ENCODE data around the gene ATRN. TPM values are rescaled to one million over a fixed set of nuclear protein-coding genes. Genes with fewer than 3 reads are reported as not detected.

Gene ATRN
- total and polyA plus RNA-seq, 2 of the 8 experiments (the other 6 are each of a cell fraction or from before 2014, with no cell fraction given): 12.0 to 17.4 TPM

DNA sequence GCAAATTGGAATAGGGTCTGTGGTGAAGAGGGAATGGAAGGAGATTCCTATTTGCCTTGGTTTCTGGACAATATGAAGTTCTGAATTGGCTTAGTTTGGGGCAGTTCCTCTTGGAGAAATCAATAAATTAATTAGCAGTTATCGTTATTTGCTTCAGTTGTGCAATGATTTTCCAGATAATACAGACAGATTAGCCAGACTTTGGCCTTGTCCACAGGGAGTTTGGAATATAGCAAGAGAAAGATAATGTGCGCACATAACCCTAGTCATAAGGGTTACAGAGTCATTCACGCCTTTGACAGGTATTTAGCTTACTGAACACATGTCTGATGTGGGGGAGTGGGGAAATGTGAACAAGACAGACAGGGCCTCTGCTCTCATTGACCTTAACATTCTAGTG, 1.3 kb downstream of the ATRN start:
- Histone ChIP-seq H2AK5ac (ENCODE audit: low read depth, low read length) (no peak overlapping the region), H2AFZ (ENCODE audit: low read length) (no peak overlapping the region), H3K4me2 (ENCODE audit: insufficient read depth in 1 of 2, low read depth in 2 of 2, low read length in 2 of 2) (peak overlapping the region; percentile 84 to 100), H3K23ac (ENCODE audit: insufficient read length) (no peak overlapping the region), H2BK20ac (ENCODE audit: low read length) (no peak overlapping the region), H2BK12ac (ENCODE audit: low read depth, low read length) (no peak overlapping the region), H3K56ac (replicated peaks; ENCODE audit: insufficient read length, low read depth, low read length) (no peak overlapping the region), H3K36me3 (ENCODE audit: control insufficient read depth in 2 of 4, insufficient read depth in 4 of 4, low read length in 3 of 4) (no peaks in the 10 kb centered on the region), H4K5ac (ENCODE audit: insufficient read length, low read depth, low read length) (no peak overlapping the region), H4K91ac (replicated peaks; ENCODE audit: insufficient read length, low read length) (no peak overlapping the region), H3K9me3 (ENCODE audit: insufficient read depth in 2 of 2, low read depth in 1 of 2, low read length in 1 of 2) (no peaks in the 10 kb centered on the region), H3K4me1 (replicated peaks in 1 of 4; ENCODE audit: control insufficient read depth in 3 of 4, insufficient read depth in 4 of 4, low read length in 3 of 4) (no peaks in the 10 kb centered on the region; a peak in 1 of 7 replicates), H3K27ac (ENCODE audit: low read depth, low read length) (no peak overlapping the region), H3K79me2 (ENCODE audit: control insufficient read depth in 1 of 2, insufficient read depth in 2 of 2, low read length in 2 of 2) (peaks cover 0 to 12% of the 10 kb centered on the region in 2 experiments; a peak in 2 of 4 replicates), H3K14ac (ENCODE audit: insufficient read length) (no peak overlapping the region), H3K27me3 (replicated peaks in 1 of 4; ENCODE audit: control insufficient read depth in 3 of 4, extremely low read depth in 1 of 4, insufficient read depth in 3 of 4, low read length in 3 of 4) (peaks cover 0 to 21% (median 18%) of the 10 kb centered on the region in 4 experiments; a peak in 6 of 7 replicates), H3K9ac (replicated peaks in 1 of 4; ENCODE audit: extremely low read depth in 1 of 4, low read depth in 3 of 4, low read length in 3 of 4) (peak overlapping the region in 1 of 4 experiments; percentile 71; a peak in 2 of 7 replicates), H3K18ac (ENCODE audit: extremely low read depth, low read length) (no peak overlapping the region), H2BK5ac (ENCODE audit: low read depth, low read length) (no peak overlapping the region), H4K20me1 (replicated peaks in 1 of 2; ENCODE audit: control insufficient read depth in 1 of 2, insufficient read depth in 2 of 2, low read length in 2 of 2) (peaks cover 0 to 4% of the 10 kb centered on the region in 2 experiments), H3K79me1 (ENCODE audit: low read depth, low read length) (peaks cover 9% of the 10 kb centered on the region; the same call in 1 of the 2 replicates), H3K4ac (replicated peaks; ENCODE audit: insufficient read length, low read depth, low read length) (no peak overlapping the region), H2BK15ac (ENCODE audit: low read length) (no peak overlapping the region), H3K4me3 (ENCODE audit: extremely low read depth in 1 of 4, insufficient read depth in 2 of 4, low read depth in 3 of 4, low read length in 4 of 4) (peak overlapping the region; percentile 70 to 85 (median 80)), H3K23me2 (ENCODE audit: low read depth, low read length) (peaks cover 15% of the 10 kb centered on the region), H4K8ac (ENCODE audit: extremely low read depth, insufficient read depth, low read length) (no peak overlapping the region), H2BK120ac (replicated peaks; ENCODE audit: low read depth, low read length) (no peak overlapping the region)
- peak in 1 of 2 experiments; percentile 8 for DNase-seq (ENCODE audit: low read depth in 1 of 2, low spot score in 2 of 2)
- WGBS, 2 experiments (ENCODE audit: extremely low coverage in 1 of 2, insufficient coverage in 1 of 2, insufficient read length in 1 of 2, insufficient replicate concordance in 2 of 2, low coverage in 1 of 2, low lambda C conversion rate in 2 of 2, missing lambda C conversion rate in 1 of 2): 81% methylated on average over 3 of the region's 3 CpGs; no CpG with 5 or more reads in 1 of the 2 experiments
- no peak for FAIRE-seq
- ChIA-PET POLR2A (ENCODE audit: partially characterized antibody) (interaction anchor here (0.9 kb wide), 1 partner anchor 14 kb away, joined by 3 read pairs; no protein-coding TSS in a partner anchor), CTCF (ENCODE audit: partially characterized antibody) (interaction anchor here (1.0 kb wide), 1 partner anchor 92 kb away, joined by 3 read pairs; no protein-coding TSS in a partner anchor)
- TF ChIP-seq EGR1 (IDR thresholded peaks at IDR 0.05; ENCODE audit: borderline replicate concordance, low read depth, low read length): no peak
- TF ChIP-seq EP300 (IDR thresholded peaks at IDR 0.05; ENCODE audit: borderline replicate concordance in 1 of 2, low read depth in 2 of 2, low read length in 2 of 2): no peak
- no peak for TF ChIP-seq EZH2 (IDR thresholded peaks at IDR 0.05; ENCODE audit: low read depth, low read length, severe bottlenecking)
- TF ChIP-seq TAF1 (IDR thresholded peaks at IDR 0.05; ENCODE audit: low read depth, low read length): no peak
- no peak for TF ChIP-seq RBBP5 (IDR thresholded peaks at IDR 0.05; ENCODE audit: borderline replicate concordance, low read depth, low read length)
- TF ChIP-seq SP2 (IDR thresholded peaks at IDR 0.05; ENCODE audit: low read length): no peak
- TF ChIP-seq TBP (IDR thresholded peaks at IDR 0.05; ENCODE audit: low read depth, low read length): no peak

All from H1 (cell line).